Endodermal cell (in vitro differentiated cells): ENCODE measurements around the gene PC. TPM values are rescaled to one million over a fixed set of nuclear protein-coding genes. Genes with fewer than 3 reads are reported as not detected.
"Not testable (repeated sequence)": the region's sequence is repeated elsewhere in the genome, so short reads cannot be mapped to it uniquely, and the experiment has no call there.

Source experiments
- DNase-seq: peaks from one replicate; pipeline ENCODE4 v3.0.0-alpha.2; 2017
- H3K27ac ChIP-seq: 2 replicates; pipeline ENCODE4 v1.5.1; 2013; ENCODE audit warnings: mild to moderate bottlenecking, low read depth, low read length, moderate library complexity
- H3K27me3 ChIP-seq: 2 replicates; pipeline ENCODE4 v1.6.1; 2013; ENCODE audit warnings: mild to moderate bottlenecking, low read length, moderate library complexity; ENCODE audit not compliant: insufficient read depth, control insufficient read depth, poor library complexity, severe bottlenecking
- H3K36me3 ChIP-seq: 2 replicates; pipeline ENCODE4 v1.7.0; 2013; ENCODE audit warnings: mild to moderate bottlenecking, low read length, moderate library complexity; ENCODE audit not compliant: control insufficient read depth, insufficient read depth
- H3K4me1 ChIP-seq: one replicate; pipeline ENCODE4 v1.7.0; 2013; ENCODE audit warnings: low read length; ENCODE audit not compliant: control insufficient read depth, insufficient read depth
- H3K4me3 ChIP-seq: 2 replicates; pipeline ENCODE4 v1.5.1; 2013; ENCODE audit warnings: mild to moderate bottlenecking, low read length, moderate library complexity
- H3K9ac ChIP-seq: 2 replicates; pipeline ENCODE4 v1.6.1; 2013; ENCODE audit warnings: mild to moderate bottlenecking, low read length, moderate library complexity; ENCODE audit not compliant: poor library complexity, severe bottlenecking; ENCODE audit errors: extremely low read depth
- H3K9me3 ChIP-seq: 2 replicates; pipeline ENCODE4 v1.6.1; 2013; ENCODE audit warnings: mild to moderate bottlenecking, low read length, moderate library complexity; ENCODE audit not compliant: control insufficient read depth
- H3K27ac Mint-ChIP-seq: 2 replicates; pipeline ENCODE4 v1.8.0; 2020; ENCODE audit warnings: mixed read lengths
- H3K27me3 Mint-ChIP-seq: 2 replicates; pipeline ENCODE4 v1.8.0; 2021; ENCODE audit warnings: mild to moderate bottlenecking, mixed read lengths; ENCODE audit not compliant: insufficient read depth
- H3K36me3 Mint-ChIP-seq: 2 replicates; pipeline ENCODE4 v1.8.0; 2020; ENCODE audit warnings: low read depth, mixed read lengths
- H3K4me1 Mint-ChIP-seq: 2 replicates; pipeline ENCODE4 v1.8.0; 2020; ENCODE audit warnings: mixed read lengths
- H3K4me3 Mint-ChIP-seq: 2 replicates; pipeline ENCODE4 v1.8.0; 2020; ENCODE audit warnings: mild to moderate bottlenecking, moderate library complexity, mixed read lengths
- H3K9me3 Mint-ChIP-seq: 2 replicates; pipeline ENCODE4 v1.8.0; 2020; ENCODE audit warnings: mild to moderate bottlenecking, mixed read lengths
- CTCF ChIP-seq: fragments of 200-600 bp; sonication (generic); conservative IDR thresholded peaks from 2 replicates; pipeline ENCODE4 v1.5.0; 2021; ENCODE audit warnings: antibody characterized with exemption, mild to moderate bottlenecking
- WGBS, 2 experiments: methylation state at CpG; one replicate each; pipeline versions ENCODE4 v1.1.5 to v1.1.7; 2013; ENCODE audit warnings: missing lambda C conversion rate in 2 of 2, mixed read lengths in 1 of 2; ENCODE audit not compliant: insufficient coverage in 1 of 2, insufficient read length in 1 of 2; 5-methylcytosine and 5-hydroxymethylcytosine counted together
- total RNA-seq, 2 donors: library from RNA; stranded (reverse); fragmentation: NEBNext Ultra II Directional in 1 of 2; extraction: Animal tissue kit (Norgen Biotek cat#: 25700) in 1 of 2; gene quantifications; 2 replicates in 1 of 2; 3 replicates in 1 of 2; pipeline ENCODE4 v1.2.1, GENCODE V29; 2021

The PC gene
- total RNA-seq, 2 donors from 2014 or later: 21.9 to 24.4 TPM

- no peak for DNase-seq
- H3K27me3 ChIP-seq: no peaks in the 10 kb centered on the region
- no peaks in the 10 kb centered on the region for H3K4me1 ChIP-seq
- Mint-ChIP-seq H3K4me3 (no peak overlapping the region), H3K9me3 (no peaks in the 10 kb centered on the region), H3K4me1 (peaks cover 15% of the 10 kb centered on the region), H3K27ac (no peak overlapping the region), H3K36me3 (no peaks in the 10 kb centered on the region), H3K27me3 (no peaks in the 10 kb centered on the region)
- no peak for TF ChIP-seq CTCF
- H3K9me3 ChIP-seq: no peaks in the 10 kb centered on the region
- H3K4me3 ChIP-seq: no peak overlapping the region
- no peak overlapping the region for H3K27ac ChIP-seq
- H3K36me3 ChIP-seq: no peaks in the 10 kb centered on the region
- H3K9ac ChIP-seq: no peak overlapping the region
- WGBS, 2 experiments: 97 to 100% methylated on average over 4 to 5 of the region's 7 CpGs
These were observed 41.4 kb upstream of the PC start for GRCh38 chr11:66999555-66999954.

GRCh38 chr11:66996609-66997273 is 38.6 kb upstream of the PC start:
- no peak overlapping the region for H3K27ac ChIP-seq
- peaks cover 6% of the 10 kb centered on the region for H3K4me1 Mint-ChIP-seq
- no peaks in the 10 kb centered on the region for H3K27me3 Mint-ChIP-seq
- WGBS, 2 experiments: 93 to 97% methylated on average over 6 to 8 of the region's 8 CpGs
- no peak for DNase-seq
- H3K4me1 ChIP-seq: no peaks in the 10 kb centered on the region
- TF ChIP-seq CTCF: no peak
- H3K27ac Mint-ChIP-seq: no peak overlapping the region
- no peak overlapping the region for H3K4me3 Mint-ChIP-seq
- no peaks in the 10 kb centered on the region for H3K9me3 Mint-ChIP-seq
- H3K27me3 ChIP-seq: no peaks in the 10 kb centered on the region
- H3K36me3 ChIP-seq: no peaks in the 10 kb centered on the region
- H3K9ac ChIP-seq: no peak overlapping the region
- no peak overlapping the region for H3K4me3 ChIP-seq
- no peaks in the 10 kb centered on the region for H3K9me3 ChIP-seq
- no peaks in the 10 kb centered on the region for H3K36me3 Mint-ChIP-seq

- TF ChIP-seq CTCF: no peak
- Mint-ChIP-seq H3K27me3 (no peaks in the 10 kb centered on the region), H3K4me3 (no peak overlapping the region), H3K4me1 (peaks cover 16% of the 10 kb centered on the region), H3K27ac (no peak overlapping the region), H3K9me3 (peaks cover 9% of the 10 kb centered on the region), H3K36me3 (no peaks in the 10 kb centered on the region)
- no peaks in the 10 kb centered on the region for H3K27me3 ChIP-seq
- WGBS, 2 experiments: 100% methylated on average over 2 of the region's 2 CpGs; no CpG with 5 or more reads in 1 of the 2 experiments
- no peaks in the 10 kb centered on the region for H3K9me3 ChIP-seq
- no peak for DNase-seq
- no peak overlapping the region for H3K4me3 ChIP-seq
- H3K9ac ChIP-seq: no peak overlapping the region
- H3K4me1 ChIP-seq: peaks cover 7% of the 10 kb centered on the region
- no peaks in the 10 kb centered on the region for H3K36me3 ChIP-seq
- H3K27ac ChIP-seq: no peak overlapping the region
These were observed 33.9 kb upstream of the PC start for GRCh38 chr11:66992041-66992440.

DNA sequence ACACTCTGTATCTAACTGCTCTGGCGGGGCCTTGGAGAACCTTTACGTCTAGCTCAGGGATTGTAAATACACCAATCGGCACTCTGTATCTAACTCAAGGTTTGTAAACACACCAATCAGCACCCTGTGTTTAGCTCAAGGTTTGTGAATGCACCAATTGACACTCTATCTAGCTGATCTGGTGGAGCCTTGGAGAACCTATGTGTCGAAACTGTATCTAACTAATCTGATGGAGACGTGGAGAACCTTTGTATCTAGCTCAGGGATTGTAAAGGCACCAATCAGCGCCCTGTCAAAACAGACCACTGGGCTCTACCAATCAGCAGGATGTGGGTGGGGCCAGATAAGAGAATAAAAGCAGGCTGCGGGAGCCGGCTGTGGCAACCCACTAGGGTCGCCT is 31.2 kb upstream of the PC start:
- WGBS, 2 experiments: 89 to 95% methylated on average over 8 to 9 of the region's 9 CpGs
- not testable (repeated sequence) for H3K27ac ChIP-seq, H3K27me3 Mint-ChIP-seq, H3K9me3 Mint-ChIP-seq, DNase-seq, H3K36me3 ChIP-seq, H3K4me1 ChIP-seq, H3K27me3 ChIP-seq, H3K9me3 ChIP-seq, H3K4me3 Mint-ChIP-seq, H3K27ac Mint-ChIP-seq, H3K4me3 ChIP-seq, H3K36me3 Mint-ChIP-seq, H3K9ac ChIP-seq
- peaks cover 13% of the 10 kb centered on the region for H3K4me1 Mint-ChIP-seq

DNA sequence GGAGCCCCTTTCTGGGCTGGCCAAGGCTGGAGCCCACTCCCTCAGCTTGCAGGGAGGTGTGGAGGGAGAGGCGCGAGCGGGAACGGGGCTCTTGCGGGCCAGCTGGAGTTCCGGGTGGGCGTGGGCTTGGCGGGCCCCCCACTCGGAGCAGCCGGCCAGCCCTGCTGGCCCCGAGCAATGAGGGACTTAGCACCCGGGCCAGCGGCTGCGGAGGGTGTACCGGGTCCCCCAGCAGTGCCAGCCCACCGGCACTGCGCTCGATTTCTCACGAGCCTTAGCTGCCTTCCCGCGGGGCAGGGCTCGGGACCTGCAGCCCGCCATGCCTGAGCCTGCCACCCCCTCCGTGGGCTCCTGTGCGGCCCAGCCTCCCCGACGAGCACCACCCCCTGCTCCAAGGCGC is 30.6 kb upstream of the PC start:
- not testable (repeated sequence) for H3K9me3 Mint-ChIP-seq, H3K4me3 Mint-ChIP-seq, H3K27ac ChIP-seq, H3K9ac ChIP-seq, H3K27me3 ChIP-seq, H3K9me3 ChIP-seq, H3K27ac Mint-ChIP-seq, DNase-seq, H3K36me3 Mint-ChIP-seq, H3K4me3 ChIP-seq, H3K36me3 ChIP-seq, H3K27me3 Mint-ChIP-seq, H3K4me1 ChIP-seq
- peaks cover 13% of the 10 kb centered on the region for H3K4me1 Mint-ChIP-seq
- 96 to 100% methylated on average over 8 to 25 of the region's 28 CpGs for WGBS, 2 experiments
